ENCODE data around the gene ELP4.

DNA sequence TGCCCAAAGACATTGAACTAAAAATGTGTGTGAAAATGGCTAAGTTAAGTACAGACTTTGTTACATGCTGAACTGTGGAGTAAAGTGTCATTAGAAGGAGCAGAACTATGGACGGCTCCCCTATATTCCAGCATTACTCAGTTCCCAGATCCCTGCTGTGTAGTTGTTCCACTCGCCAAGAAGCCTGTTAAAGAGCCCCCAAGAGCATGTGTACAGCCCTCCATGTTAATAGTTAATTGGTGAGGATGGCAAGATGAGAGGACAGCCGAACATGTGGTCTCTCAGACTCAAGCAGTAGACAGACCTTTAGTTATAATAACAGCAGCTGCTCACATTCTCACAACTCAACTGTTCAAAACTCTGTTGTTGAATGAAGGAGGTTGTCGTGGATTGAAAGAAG lies 127.4 kb downstream of the ELP4 start:
- TF ChIP-seq, protein P1, sequence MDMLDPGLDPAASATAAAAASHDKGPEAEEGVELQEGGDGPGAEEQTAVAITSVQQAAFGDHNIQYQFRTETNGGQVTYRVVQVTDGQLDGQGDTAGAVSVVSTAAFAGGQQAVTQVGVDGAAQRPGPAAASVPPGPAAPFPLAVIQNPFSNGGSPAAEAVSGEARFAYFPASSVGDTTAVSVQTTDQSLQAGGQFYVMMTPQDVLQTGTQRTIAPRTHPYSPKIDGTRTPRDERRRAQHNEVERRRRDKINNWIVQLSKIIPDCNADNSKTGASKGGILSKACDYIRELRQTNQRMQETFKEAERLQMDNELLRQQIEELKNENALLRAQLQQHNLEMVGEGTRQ (IDR thresholded peaks at IDR 0.05): no peak
- TF ChIP-seq CTCF (IDR thresholded peaks at IDR 0.05) (no peak), EP300 (IDR thresholded peaks at IDR 0.05) (no peak), POLR2A (IDR thresholded peaks at IDR 0.05; ENCODE audit: low read length) (no peak), ZFP36 (IDR thresholded peaks at IDR 0.05; ENCODE audit: borderline replicate concordance, partially characterized antibody) (no peak)

Measured in A549 (cell line).